Measurements from ENCODE around the gene ENO1. TPM values are rescaled to one million over a fixed set of nuclear protein-coding genes. Genes with fewer than 3 reads are reported as not detected.

Gene ENO1
- total RNA-seq, 2 donors from 2014 or later, result 322 to 380 TPM

DNA sequence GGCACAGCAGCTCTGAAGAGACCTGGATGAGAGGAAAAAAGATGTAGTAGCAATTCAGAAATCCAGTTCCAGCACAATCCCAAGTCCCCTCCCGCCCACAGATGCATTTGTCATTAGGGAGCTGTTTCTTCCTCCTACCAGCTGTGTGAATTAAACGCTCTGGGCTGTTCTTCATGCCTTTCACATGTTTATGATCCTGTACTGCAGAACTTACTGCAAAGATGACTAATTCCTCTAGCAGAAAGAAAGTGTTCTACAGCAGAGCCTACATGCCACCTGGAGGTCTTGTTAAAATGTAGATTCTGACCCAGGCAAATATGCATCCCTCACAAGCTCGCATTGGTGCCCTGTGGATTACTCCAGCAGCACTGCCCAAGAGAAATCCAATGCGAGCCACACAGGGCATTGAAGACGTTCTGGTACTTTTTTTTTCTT, 6.5 kb downstream of the ENO1 start:
- Mint-ChIP-seq H3K4me3 (no peak overlapping the region), H3K36me3 (ENCODE audit: low read depth) (peaks cover 9% of the 10 kb centered on the region), H3K27ac (peak overlapping the region; percentile 95), H3K27me3 (no peaks in the 10 kb centered on the region), H3K4me1 (peaks cover 38% of the 10 kb centered on the region)
- H3K9me3 ChIP-seq (ENCODE audit: control insufficient read depth, low read length, poor library complexity, severe bottlenecking), result no peaks in the 10 kb centered on the region
- DNase-seq, result no peak
- no peak for ATAC-seq

DNA sequence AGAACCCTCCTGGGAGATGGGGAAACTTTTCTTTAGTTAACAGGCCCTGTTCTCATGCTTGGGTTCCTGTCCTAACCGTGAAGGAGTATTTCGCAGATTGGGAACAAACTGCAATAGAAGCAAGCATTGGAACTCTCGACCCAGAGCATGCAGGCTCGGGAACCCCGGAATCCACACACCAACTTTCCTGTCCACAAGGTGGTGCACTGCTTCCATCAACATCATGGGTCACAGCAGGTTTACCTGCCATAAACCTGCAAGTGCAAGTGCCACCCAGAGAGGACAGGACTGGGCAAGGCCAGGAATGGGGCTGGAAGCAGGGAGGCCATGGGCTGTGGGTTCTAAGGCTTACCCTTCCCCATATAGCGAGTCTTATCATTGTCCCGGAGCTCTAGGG, 6.9 kb downstream of the ENO1 start:
- no peak overlapping the region for H3K4me3 Mint-ChIP-seq
- H3K9me3 ChIP-seq (ENCODE audit: control insufficient read depth, low read length, poor library complexity, severe bottlenecking), result no peaks in the 10 kb centered on the region
- H3K4me1 Mint-ChIP-seq, result peaks cover 40% of the 10 kb centered on the region
- H3K27ac Mint-ChIP-seq, result peak overlapping the region; percentile 57
- H3K27me3 Mint-ChIP-seq, result no peaks in the 10 kb centered on the region
- DNase-seq (peak in 1 of 3 donors; percentile 21), ATAC-seq (no peak)
- H3K36me3 Mint-ChIP-seq (ENCODE audit: low read depth), result peaks cover 9% of the 10 kb centered on the region

DNA sequence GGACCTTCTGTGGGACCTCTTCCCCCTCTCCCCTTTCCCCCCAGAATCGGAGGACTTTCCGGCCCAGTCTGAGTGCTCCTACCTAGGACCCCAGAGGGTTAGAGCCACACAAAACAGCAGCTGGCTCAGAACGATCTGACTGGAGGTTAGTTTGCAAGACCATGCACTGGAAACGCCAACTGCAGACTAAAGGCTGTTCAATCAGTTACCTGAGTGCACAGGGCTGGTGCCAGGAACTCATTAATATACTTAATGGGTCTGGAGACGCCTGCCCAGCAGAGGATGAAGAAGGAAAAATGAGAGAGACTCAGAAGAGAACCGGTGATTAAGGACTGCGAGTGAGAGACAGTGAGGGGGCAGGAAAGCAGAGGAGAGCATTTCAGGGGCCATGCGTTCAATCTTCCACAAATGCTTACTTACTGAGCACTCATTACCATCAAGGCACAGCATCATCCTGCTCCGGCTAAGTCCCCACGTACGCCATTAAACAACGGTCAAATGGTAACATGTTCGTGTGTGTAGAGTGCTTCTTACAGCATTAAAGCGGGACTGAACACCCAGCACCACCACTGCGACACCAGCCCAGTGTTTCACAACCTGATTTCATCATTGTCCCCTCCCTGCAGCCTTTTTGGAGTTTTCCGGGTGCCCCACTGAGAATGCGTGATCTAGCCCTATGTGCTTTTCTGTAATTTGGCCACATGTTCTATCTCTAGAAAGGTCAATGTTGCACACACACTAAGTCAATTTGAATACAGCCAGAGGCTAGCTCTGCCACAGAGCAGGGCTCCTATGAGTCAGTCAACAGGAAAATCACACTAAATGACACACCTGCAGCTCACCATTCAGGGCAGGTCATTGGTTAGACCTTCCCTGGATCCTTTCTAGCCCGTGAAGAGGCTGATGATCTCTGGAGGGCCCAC, 7.6 kb downstream of the ENO1 start:
- Mint-ChIP-seq H3K4me1 (peaks cover 37% of the 10 kb centered on the region), H3K4me3 (no peak overlapping the region), H3K27ac (peak overlapping the region; percentile 57), H3K36me3 (ENCODE audit: low read depth) (peaks cover 7% of the 10 kb centered on the region), H3K27me3 (no peaks in the 10 kb centered on the region)
- ATAC-seq (no peak), DNase-seq (no peak)
- H3K9me3 ChIP-seq (ENCODE audit: control insufficient read depth, low read length, poor library complexity, severe bottlenecking), result no peaks in the 10 kb centered on the region

DNA sequence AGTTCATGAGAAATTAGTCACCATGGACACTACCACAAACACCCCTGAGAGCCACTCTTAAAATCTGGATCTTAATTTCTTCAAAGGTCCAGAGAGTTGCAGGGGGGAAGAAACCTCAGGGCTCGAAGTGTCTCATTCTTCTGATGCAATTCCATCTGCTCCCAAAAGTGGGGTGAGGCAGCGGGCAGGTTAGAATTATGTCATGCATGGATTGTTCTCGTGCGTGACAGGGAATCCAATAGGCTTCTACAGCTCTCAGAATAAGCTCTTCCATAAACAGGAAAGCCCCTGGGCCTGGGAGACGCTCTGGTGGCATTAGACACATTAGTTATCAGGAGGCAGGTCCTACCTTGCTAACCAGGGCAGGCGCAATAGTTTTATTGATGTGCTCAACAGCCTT, 8.4 kb downstream of the ENO1 start:
- H3K27ac Mint-ChIP-seq, result peak overlapping the region; percentile 57
- peaks cover 4% of the 10 kb centered on the region for H3K36me3 Mint-ChIP-seq (ENCODE audit: low read depth)
- no peaks in the 10 kb centered on the region for H3K27me3 Mint-ChIP-seq
- ATAC-seq (no peak), DNase-seq (no peak)
- peaks cover 30% of the 10 kb centered on the region for H3K4me1 Mint-ChIP-seq
- no peak overlapping the region for H3K4me3 Mint-ChIP-seq
- H3K9me3 ChIP-seq (ENCODE audit: control insufficient read depth, low read length, poor library complexity, severe bottlenecking), result no peaks in the 10 kb centered on the region

DNA sequence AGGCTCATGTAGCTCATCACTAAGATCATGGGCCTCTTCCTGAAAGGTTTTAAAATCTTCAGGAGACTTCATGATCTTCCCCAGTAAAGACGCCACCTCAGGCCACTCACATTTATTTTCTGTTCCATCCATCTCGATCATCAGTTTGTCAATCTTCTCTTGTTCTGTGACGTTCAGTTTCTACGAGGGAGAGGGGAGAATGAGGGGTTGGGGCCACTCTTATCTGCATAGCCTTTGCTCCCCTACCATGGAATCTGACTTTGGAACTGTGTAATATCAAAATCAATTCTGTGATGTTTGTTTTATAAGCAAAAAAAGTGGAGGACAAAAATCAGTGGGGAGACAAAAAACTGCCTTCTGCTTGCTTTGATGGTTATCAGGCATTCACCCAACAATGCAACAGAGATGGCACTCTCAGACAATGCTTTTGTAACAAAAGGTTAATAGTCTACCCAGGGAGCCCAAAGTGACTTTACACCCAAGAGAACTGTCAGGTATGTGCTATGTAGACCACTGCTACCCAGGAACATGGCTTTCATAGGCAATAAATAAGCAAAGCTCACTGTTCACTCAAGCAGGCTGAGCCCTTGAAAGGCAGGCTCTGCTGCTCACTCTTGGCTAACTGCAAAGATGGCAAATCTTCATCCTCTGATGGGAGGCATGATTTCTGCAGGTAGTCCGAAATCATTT, 10.5 kb downstream of the ENO1 start:
- ATAC-seq (no peak), DNase-seq (no peak)
- Mint-ChIP-seq H3K4me3 (no peak overlapping the region), H3K4me1 (peaks cover 18% of the 10 kb centered on the region), H3K36me3 (ENCODE audit: low read depth) (peaks cover 4% of the 10 kb centered on the region), H3K27ac (no peak overlapping the region), H3K27me3 (no peaks in the 10 kb centered on the region)
- no peaks in the 10 kb centered on the region for H3K9me3 ChIP-seq (ENCODE audit: control insufficient read depth, low read length, poor library complexity, severe bottlenecking)

DNA sequence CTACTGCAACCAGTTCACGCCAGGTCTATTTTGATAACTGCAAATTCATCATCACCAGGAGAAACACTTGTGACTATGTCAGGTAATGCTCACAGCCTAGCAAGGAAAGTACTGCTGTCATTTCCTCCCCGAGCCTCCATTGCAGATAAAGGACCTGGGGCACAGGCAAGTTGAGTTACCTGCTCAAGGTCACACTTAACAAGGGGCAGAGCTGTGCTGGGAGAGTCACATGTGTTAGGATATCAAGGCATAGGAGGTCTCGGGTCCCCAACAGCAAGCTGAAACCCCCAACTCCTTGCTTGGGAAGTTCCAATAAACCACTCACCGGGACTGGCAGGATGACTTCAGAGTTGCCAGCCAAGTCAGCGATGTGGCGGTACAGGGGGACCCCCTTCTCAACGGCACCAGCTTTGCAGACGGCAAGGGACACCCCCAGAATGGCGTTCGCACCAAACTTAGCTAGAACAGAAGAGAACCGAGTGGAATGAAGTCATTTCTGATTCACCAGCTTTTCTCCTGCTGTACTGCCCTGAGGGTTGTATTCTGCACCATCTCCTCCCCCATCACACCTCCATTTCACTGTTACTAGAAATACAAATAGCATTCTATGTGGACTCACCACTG, 11.6 kb downstream of the ENO1 start:
- peak overlapping the region; percentile 54 for H3K27ac Mint-ChIP-seq
- peaks cover 16% of the 10 kb centered on the region for H3K4me1 Mint-ChIP-seq
- DNase-seq (no peak), ATAC-seq (no peak)
- H3K36me3 Mint-ChIP-seq (ENCODE audit: low read depth), result peaks cover 4% of the 10 kb centered on the region
- H3K9me3 ChIP-seq (ENCODE audit: control insufficient read depth, low read length, poor library complexity, severe bottlenecking), result no peaks in the 10 kb centered on the region
- H3K27me3 Mint-ChIP-seq, result no peaks in the 10 kb centered on the region
- H3K4me3 Mint-ChIP-seq, result no peak overlapping the region

DNA sequence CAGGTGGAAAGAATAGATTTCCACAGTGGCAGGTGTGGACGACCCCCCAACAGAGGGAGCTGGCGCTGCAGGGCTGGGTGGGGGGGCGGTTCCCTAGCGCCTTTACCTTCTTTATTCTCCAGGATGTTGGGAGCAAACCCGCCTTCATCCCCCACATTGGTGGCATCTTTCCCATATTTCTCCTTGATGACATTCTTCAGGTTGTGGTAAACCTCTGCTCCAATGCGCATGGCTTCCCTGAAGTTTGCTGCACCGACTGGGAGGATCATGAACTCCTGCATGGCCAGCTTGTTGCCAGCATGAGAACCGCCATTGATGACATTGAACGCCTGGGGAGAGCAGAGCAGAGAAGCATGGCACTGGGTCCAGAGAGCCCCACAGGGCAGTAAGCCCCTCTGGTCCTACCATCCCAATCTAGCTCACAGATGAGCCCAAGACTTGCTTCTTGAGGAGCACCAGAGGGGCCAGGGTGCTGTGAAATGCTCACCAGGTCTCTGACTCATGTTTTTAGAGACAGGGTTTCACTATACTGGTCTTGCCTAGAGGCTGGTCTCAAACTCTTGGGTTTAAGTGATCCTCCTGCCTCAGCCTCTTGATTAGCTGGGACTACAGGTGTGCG, 12.2 kb downstream of the ENO1 start:
- Mint-ChIP-seq H3K36me3 (ENCODE audit: low read depth) (peaks cover 4% of the 10 kb centered on the region), H3K4me3 (no peak overlapping the region), H3K27me3 (no peaks in the 10 kb centered on the region), H3K4me1 (peaks cover 16% of the 10 kb centered on the region), H3K27ac (peak overlapping the region; percentile 54)
- no peaks in the 10 kb centered on the region for H3K9me3 ChIP-seq (ENCODE audit: control insufficient read depth, low read length, poor library complexity, severe bottlenecking)
- DNase-seq, result no peak
- ATAC-seq, result no peak

DNA sequence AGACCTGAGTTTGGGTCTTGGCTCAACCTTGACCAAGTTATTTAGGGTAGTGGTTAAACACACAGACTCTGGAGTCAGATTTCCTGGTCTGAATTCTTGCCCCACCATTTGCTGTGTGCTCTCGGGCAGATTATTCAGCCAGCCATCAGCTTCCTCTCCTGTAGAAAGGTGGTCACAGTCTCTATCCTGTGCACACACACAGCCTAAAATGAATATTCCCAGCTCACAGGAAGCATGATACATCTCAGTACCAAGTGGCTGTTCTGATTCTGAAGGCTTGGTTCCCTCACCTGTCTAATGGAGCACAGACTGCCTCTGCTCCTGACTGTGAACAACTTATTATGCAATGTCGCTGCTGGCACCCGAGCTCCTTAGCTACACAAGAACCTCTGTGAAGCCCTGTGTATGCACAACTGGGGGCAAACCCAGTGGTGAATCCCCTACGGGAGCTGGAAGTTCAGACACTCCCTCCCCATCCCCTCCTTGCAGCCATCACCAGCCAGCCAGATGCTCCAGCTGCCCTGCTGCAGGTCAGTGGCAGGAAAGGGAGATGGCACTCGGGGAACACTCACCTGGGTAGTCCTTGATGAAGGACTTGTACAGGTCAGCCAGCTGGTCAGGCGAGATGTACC, 13.7 kb downstream of the ENO1 start:
- Mint-ChIP-seq H3K27me3 (no peaks in the 10 kb centered on the region), H3K4me1 (peaks cover 16% of the 10 kb centered on the region), H3K4me3 (no peak overlapping the region), H3K27ac (peak overlapping the region; percentile 6), H3K36me3 (ENCODE audit: low read depth) (peaks cover 4% of the 10 kb centered on the region)
- no peaks in the 10 kb centered on the region for H3K9me3 ChIP-seq (ENCODE audit: control insufficient read depth, low read length, poor library complexity, severe bottlenecking)
- ATAC-seq (no peak), DNase-seq (no peak)

DNA sequence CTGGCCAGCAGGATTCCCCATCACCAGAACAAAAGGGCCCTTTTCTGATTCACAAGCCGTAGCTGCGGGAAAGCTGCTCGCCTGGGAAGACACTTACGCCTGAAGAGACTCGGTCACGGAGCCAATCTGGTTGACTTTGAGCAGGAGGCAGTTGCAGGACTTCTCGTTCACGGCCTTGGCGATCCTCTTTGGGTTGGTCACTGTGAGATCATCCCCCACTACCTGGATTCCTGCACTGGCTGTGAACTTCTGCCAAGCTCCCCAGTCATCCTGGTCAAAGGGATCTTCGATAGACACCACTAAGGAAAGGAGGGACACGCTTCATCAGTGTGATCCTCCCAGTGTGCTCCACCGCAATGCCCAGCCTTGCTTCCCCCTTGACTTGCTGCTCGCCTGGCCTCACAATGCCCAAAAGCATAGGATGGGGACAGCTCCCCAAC, 14.7 kb downstream of the ENO1 start:
- H3K27ac Mint-ChIP-seq, result peak overlapping the region; percentile 6
- DNase-seq (no peak), ATAC-seq (no peak)
- no peaks in the 10 kb centered on the region for H3K9me3 ChIP-seq (ENCODE audit: control insufficient read depth, low read length, poor library complexity, severe bottlenecking)
- H3K4me1 Mint-ChIP-seq, result peaks cover 15% of the 10 kb centered on the region
- H3K27me3 Mint-ChIP-seq, result no peaks in the 10 kb centered on the region
- no peaks in the 10 kb centered on the region for H3K36me3 Mint-ChIP-seq (ENCODE audit: low read depth)
- no peak overlapping the region for H3K4me3 Mint-ChIP-seq

DNA sequence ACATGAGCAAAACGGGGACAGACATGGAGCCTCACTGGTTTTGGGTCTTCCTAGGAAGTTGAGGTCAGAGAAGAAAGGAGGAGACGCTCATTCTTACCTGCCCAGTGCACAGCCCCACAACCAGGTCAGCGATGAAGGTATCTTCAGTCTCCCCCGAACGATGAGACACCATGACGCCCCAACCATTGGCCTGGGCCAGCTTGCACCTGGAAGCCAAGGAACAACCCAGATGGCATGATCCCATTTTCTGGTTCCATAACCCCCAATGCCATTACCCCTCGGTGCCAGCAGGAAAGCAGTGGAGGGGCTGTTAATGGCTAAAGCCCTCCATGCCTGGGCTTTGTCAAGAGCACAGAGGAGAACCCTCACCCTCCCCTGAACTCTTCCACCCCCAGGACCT, 15.3 kb downstream of the ENO1 start:
- no peak for DNase-seq
- Mint-ChIP-seq H3K4me1 (peaks cover 19% of the 10 kb centered on the region), H3K27me3 (no peaks in the 10 kb centered on the region), H3K27ac (peak overlapping the region; percentile 77), H3K36me3 (ENCODE audit: low read depth) (no peaks in the 10 kb centered on the region), H3K4me3 (no peak overlapping the region)
- no peak for ATAC-seq
- no peaks in the 10 kb centered on the region for H3K9me3 ChIP-seq (ENCODE audit: control insufficient read depth, low read length, poor library complexity, severe bottlenecking)

DNA sequence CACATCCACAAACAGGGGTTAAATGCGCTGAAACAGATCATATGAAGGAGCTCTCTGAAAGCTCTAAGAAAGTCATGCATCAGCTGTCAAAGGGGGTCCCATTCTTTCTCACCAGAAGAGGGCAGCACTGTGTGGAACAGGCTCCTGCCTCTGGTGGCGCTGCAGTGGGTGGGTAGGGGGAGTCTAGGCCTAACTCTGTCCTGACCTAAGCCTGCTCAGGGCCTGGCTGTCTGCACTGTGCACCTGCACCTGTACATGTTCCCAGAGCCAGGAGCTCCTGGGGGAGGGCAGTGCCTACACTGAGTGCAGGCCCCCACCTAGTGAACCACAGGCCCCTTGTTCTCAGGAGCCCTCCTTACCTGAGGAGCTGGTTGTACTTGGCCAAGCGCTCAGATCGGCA, 16.0 kb downstream of the ENO1 start:
- Mint-ChIP-seq H3K4me3 (no peak overlapping the region), H3K27me3 (no peaks in the 10 kb centered on the region), H3K27ac (peak overlapping the region; percentile 77), H3K4me1 (peaks cover 20% of the 10 kb centered on the region), H3K36me3 (ENCODE audit: low read depth) (no peaks in the 10 kb centered on the region)
- H3K9me3 ChIP-seq (ENCODE audit: control insufficient read depth, low read length, poor library complexity, severe bottlenecking), result no peaks in the 10 kb centered on the region
- DNase-seq, result peak in 1 of 3 donors; percentile 27
- ATAC-seq, result peak; percentile 54

DNA sequence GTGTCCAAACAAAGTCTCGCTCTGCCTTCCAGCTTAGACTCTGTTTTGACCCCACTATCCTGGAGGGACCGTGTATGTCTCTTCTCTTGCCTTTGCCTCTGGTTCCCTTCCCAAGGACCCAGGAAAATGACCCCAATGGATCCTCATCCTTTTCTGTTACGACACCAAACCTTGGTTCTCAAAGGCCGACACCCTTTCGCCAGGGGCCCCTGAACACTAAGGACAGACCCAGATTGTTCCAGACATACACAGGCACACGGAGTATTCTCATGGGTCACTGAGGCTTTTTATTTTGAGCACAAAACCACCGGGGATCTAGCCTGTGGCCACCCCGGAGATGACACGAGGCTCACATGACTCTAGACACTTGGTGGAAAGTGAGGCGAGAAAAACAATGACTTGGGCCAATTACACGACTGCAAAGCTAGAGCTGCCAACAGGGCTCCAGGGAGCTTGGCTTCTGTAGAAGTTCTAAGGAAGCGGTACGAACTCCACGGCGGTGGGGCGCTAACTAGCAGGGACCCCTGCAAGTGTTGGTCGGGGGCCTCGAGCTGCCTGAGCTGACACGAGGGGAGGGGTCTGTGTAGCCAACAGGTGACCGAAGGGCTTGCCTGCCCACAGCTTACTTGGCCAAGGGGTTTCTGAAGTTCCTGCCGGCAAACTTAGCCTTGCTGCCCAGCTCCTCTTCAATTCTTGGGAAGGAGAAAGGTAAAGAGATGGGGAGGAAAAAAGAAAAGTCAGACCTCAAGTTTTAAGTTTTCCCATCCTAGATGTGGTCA, 17.6 kb downstream of the ENO1 start:
- no peaks in the 10 kb centered on the region for H3K9me3 ChIP-seq (ENCODE audit: control insufficient read depth, low read length, poor library complexity, severe bottlenecking)
- Mint-ChIP-seq H3K27ac (peak overlapping the region; percentile 85), H3K4me3 (no peak overlapping the region), H3K27me3 (no peaks in the 10 kb centered on the region), H3K4me1 (peaks cover 16% of the 10 kb centered on the region), H3K36me3 (ENCODE audit: low read depth) (no peaks in the 10 kb centered on the region)
- no peak for DNase-seq
- ATAC-seq, result no peak
